ENCODE data around the gene VPS35L. TPM values are rescaled to one million over a fixed set of nuclear protein-coding genes. Genes with fewer than 3 reads are reported as not detected.
"Not testable (repeated sequence)": the region's sequence is repeated elsewhere in the genome, so short reads cannot be mapped to it uniquely, and the experiment has no call there.

VPS35L gene
- total RNA-seq, 1 donor from 2014 or later = 38.1 TPM

- H3K9ac ChIP-seq (ENCODE audit: low read depth in 1 of 3, low read length in 3 of 3) = no peak overlapping the region
- H3K27ac ChIP-seq (ENCODE audit: low read depth, low read length) = no peak overlapping the region
- no peaks in the 10 kb centered on the region for H3K9me3 ChIP-seq (ENCODE audit: control insufficient read depth in 3 of 3, low read length in 3 of 3)
- H3K4me3 ChIP-seq (ENCODE audit: low read length in 3 of 3) = no peak overlapping the region
- H3K27me3 ChIP-seq (ENCODE audit: control insufficient read depth in 3 of 3, insufficient read depth in 3 of 3, low read length in 3 of 3) = no peaks in the 10 kb centered on the region
- peaks cover 0 to 16% (median 3%) of the 10 kb centered on the region in 3 donors for H3K36me3 ChIP-seq (ENCODE audit: control insufficient read depth in 3 of 3, insufficient read depth in 3 of 3, low read length in 3 of 3)
- peaks cover 0 to 3% (median 2%) of the 10 kb centered on the region in 3 donors for H3K4me1 ChIP-seq (ENCODE audit: control insufficient read depth in 3 of 3, insufficient read depth in 3 of 3, low read length in 3 of 3)
Observed at GRCh38 chr16:19664166-19664565, 108.7 kb downstream of the VPS35L start.

DNA sequence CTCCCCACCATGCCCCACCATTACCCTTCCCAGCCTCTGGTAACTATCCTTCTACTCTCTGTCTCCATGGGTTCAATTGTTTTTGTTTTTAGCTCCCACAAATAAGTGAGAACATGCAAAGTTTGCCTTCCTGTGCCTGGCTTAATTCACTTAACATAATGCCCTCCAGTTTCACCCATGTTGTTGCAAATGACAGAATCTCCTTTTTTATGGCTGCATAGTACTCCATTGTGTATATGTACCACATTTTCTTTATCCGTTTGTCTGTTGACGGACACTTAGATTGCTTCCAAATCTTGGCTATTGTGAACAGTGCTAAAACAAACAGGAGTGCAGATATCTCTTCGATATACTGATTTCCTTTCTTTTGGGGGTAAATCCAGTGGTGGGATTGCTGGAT lies 109.8 kb downstream of the VPS35L start:
- not testable (repeated sequence) for H3K4me1 ChIP-seq (ENCODE audit: control insufficient read depth in 3 of 3, insufficient read depth in 3 of 3, low read length in 3 of 3); H3K9me3 ChIP-seq (ENCODE audit: control insufficient read depth in 3 of 3, low read length in 3 of 3); H3K27ac ChIP-seq (ENCODE audit: low read depth, low read length); H3K4me3 ChIP-seq (ENCODE audit: low read length in 3 of 3); H3K27me3 ChIP-seq (ENCODE audit: control insufficient read depth in 3 of 3, insufficient read depth in 3 of 3, low read length in 3 of 3); H3K9ac ChIP-seq (ENCODE audit: low read depth in 1 of 3, low read length in 3 of 3)
- peaks cover 6 to 17% (median 9%) of the 10 kb centered on the region in 3 donors for H3K36me3 ChIP-seq (ENCODE audit: control insufficient read depth in 3 of 3, insufficient read depth in 3 of 3, low read length in 3 of 3)

DNA sequence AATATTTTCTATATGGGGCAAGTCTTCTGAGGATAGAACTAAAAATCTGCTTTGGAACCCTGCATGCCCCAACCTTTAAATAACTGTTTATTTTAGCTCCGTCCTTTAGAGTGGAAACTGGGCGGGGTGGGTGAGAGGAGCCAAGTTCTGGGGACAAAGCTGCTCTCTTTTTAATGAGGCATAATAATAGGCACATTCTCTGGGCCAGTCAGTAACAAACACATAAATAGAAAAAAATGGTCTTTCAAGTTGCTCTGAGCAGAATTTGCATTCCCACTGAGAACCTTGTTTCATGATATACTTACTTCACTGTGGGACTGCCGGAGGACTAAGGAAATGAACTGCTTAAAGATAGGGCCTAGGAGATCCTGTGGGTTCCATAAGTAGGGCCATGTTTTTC lies 111.0 kb downstream of the VPS35L start:
- H3K27ac ChIP-seq (ENCODE audit: low read depth, low read length) = peak overlapping the region; percentile 56
- H3K36me3 ChIP-seq (ENCODE audit: control insufficient read depth in 3 of 3, insufficient read depth in 3 of 3, low read length in 3 of 3) = peaks cover 7 to 21% (median 18%) of the 10 kb centered on the region in 3 donors
- H3K9me3 ChIP-seq (ENCODE audit: control insufficient read depth in 3 of 3, low read length in 3 of 3) = no peaks in the 10 kb centered on the region
- peak overlapping the region in 2 of 3 donors; percentile 20 to 43 for H3K9ac ChIP-seq (ENCODE audit: low read depth in 1 of 3, low read length in 3 of 3)
- no peaks in the 10 kb centered on the region for H3K27me3 ChIP-seq (ENCODE audit: control insufficient read depth in 3 of 3, insufficient read depth in 3 of 3, low read length in 3 of 3)
- H3K4me1 ChIP-seq (ENCODE audit: control insufficient read depth in 3 of 3, insufficient read depth in 3 of 3, low read length in 3 of 3) = peaks cover 0 to 3% (median 2%) of the 10 kb centered on the region in 3 donors
- H3K4me3 ChIP-seq (ENCODE audit: low read length in 3 of 3) = no peak overlapping the region

DNA sequence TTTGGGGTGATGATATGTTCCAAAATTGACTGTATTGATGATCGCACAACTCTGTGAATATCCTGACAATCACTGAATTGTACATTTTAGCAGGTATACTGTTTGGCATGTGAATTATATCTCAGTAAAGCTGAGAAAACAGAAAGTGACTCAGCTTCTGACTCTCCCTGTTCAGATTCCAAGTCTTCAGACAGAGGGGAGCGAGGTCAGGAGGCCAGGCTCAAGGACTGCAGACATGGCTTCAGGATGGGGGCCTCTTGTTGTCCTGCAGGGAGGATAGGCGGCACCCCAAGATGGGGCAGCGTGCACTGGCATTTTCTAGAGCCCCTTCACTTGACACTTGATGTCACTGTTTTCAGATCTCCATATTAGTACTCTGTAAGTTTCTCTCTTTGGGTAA lies 116.9 kb downstream of the VPS35L start:
- Histone ChIP-seq H3K4me3 (ENCODE audit: low read length in 3 of 3) (no peak overlapping the region), H3K36me3 (ENCODE audit: control insufficient read depth in 3 of 3, insufficient read depth in 3 of 3, low read length in 3 of 3) (peaks cover 6 to 23% (median 19%) of the 10 kb centered on the region in 3 donors), H3K9me3 (ENCODE audit: control insufficient read depth in 3 of 3, low read length in 3 of 3) (no peaks in the 10 kb centered on the region), H3K4me1 (ENCODE audit: control insufficient read depth in 3 of 3, insufficient read depth in 3 of 3, low read length in 3 of 3) (peaks cover 2 to 3% (median 2%) of the 10 kb centered on the region in 3 donors), H3K27me3 (ENCODE audit: control insufficient read depth in 3 of 3, insufficient read depth in 3 of 3, low read length in 3 of 3) (no peaks in the 10 kb centered on the region), H3K27ac (ENCODE audit: low read depth, low read length) (no peak overlapping the region), H3K9ac (ENCODE audit: low read depth in 1 of 3, low read length in 3 of 3) (no peak overlapping the region)

- H3K9ac ChIP-seq (ENCODE audit: low read depth in 1 of 3, low read length in 3 of 3) = no peak overlapping the region
- H3K4me3 ChIP-seq (ENCODE audit: low read length in 3 of 3) = no peak overlapping the region
- H3K9me3 ChIP-seq (ENCODE audit: control insufficient read depth in 3 of 3, low read length in 3 of 3) = no peaks in the 10 kb centered on the region
- peaks cover 0 to 8% (median 5%) of the 10 kb centered on the region in 3 donors for H3K4me1 ChIP-seq (ENCODE audit: control insufficient read depth in 3 of 3, insufficient read depth in 3 of 3, low read length in 3 of 3)
- no peaks in the 10 kb centered on the region for H3K27me3 ChIP-seq (ENCODE audit: control insufficient read depth in 3 of 3, insufficient read depth in 3 of 3, low read length in 3 of 3)
- peaks cover 6 to 20% (median 10%) of the 10 kb centered on the region in 3 donors for H3K36me3 ChIP-seq (ENCODE audit: control insufficient read depth in 3 of 3, insufficient read depth in 3 of 3, low read length in 3 of 3)
- no peak overlapping the region for H3K27ac ChIP-seq (ENCODE audit: low read depth, low read length)
Observed at GRCh38 chr16:19674485-19674884, 119.0 kb downstream of the VPS35L start.

DNA sequence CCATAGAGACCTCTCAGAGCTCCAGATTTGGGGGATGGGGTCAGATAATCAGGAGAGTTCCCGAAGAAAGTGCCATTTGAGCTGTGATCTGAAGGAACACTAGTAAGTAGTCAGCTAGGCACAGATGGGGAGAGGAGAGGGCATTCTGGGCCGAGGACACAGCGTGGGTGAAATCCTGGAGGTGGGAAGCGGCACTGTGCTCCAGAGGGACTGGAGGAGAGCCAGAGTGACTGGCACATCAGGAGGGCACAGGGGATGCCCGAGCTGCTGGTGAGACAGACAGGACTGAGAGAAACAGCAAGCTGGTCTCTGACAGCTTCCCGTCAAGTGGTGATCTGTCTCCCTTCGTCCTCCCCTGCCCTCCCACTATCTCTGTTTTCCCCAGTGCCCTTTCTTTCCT lies 121.9 kb downstream of the VPS35L start:
- Histone ChIP-seq H3K9me3 (ENCODE audit: control insufficient read depth in 3 of 3, low read length in 3 of 3) (no peaks in the 10 kb centered on the region), H3K9ac (ENCODE audit: low read depth in 1 of 3, low read length in 3 of 3) (peak overlapping the region in 2 of 3 donors; percentile 14 to 40), H3K36me3 (ENCODE audit: control insufficient read depth in 3 of 3, insufficient read depth in 3 of 3, low read length in 3 of 3) (peaks cover 1 to 9% (median 3%) of the 10 kb centered on the region in 3 donors), H3K4me1 (ENCODE audit: control insufficient read depth in 3 of 3, insufficient read depth in 3 of 3, low read length in 3 of 3) (peaks cover 6 to 25% (median 12%) of the 10 kb centered on the region in 3 donors), H3K4me3 (ENCODE audit: low read length in 3 of 3) (no peak overlapping the region), H3K27me3 (ENCODE audit: control insufficient read depth in 3 of 3, insufficient read depth in 3 of 3, low read length in 3 of 3) (no peaks in the 10 kb centered on the region), H3K27ac (ENCODE audit: low read depth, low read length) (peak overlapping the region; percentile 40)

DNA sequence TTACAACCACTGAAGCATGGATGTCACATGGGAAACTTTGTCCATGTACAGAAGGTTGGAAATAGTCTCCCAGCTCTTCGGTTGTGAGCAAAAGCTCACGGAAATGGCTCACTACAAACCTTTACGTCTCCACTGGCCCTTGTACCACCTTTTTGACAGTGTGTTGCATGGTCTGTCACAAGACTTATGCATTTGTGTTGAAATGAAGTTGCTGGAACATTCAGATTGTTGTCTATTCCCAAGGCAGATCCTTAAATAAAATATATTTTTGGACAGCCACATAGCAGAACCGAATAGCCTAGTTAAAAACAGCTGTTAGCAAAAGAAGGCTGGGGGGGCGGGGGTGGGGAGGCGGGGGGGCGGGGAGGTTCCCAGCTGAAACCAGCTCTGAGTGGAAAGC lies 123.3 kb downstream of the VPS35L start:
- Histone ChIP-seq H3K4me3 (ENCODE audit: low read length in 3 of 3) (no peak overlapping the region), H3K9me3 (ENCODE audit: control insufficient read depth in 3 of 3, low read length in 3 of 3) (no peaks in the 10 kb centered on the region), H3K9ac (ENCODE audit: low read depth in 1 of 3, low read length in 3 of 3) (no peak overlapping the region), H3K4me1 (ENCODE audit: control insufficient read depth in 3 of 3, insufficient read depth in 3 of 3, low read length in 3 of 3) (peaks cover 6 to 25% (median 12%) of the 10 kb centered on the region in 3 donors), H3K27me3 (ENCODE audit: control insufficient read depth in 3 of 3, insufficient read depth in 3 of 3, low read length in 3 of 3) (no peaks in the 10 kb centered on the region), H3K36me3 (ENCODE audit: control insufficient read depth in 3 of 3, insufficient read depth in 3 of 3, low read length in 3 of 3) (peaks cover 12 to 16% (median 16%) of the 10 kb centered on the region in 3 donors), H3K27ac (ENCODE audit: low read depth, low read length) (no peak overlapping the region)

DNA sequence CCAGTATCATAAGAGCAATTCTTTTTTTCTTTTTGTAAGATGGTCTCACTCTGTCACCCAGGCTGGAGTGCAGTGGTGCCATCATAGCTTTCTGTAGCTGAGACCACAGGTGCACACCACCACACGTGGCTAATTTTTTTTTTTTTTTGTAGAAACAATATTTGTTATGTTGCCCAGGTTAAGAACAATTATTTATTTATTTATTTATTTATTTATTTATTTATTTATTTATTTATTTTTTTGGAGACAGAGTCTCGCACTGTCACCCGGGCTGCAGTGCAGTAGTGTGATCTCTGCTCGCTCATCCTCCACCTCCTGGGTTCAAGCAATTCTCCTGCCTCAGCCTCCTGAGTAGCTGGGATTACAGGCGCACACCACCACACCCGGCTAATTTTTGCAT lies 123.8 kb downstream of the VPS35L start:
- Histone ChIP-seq H3K4me1 (ENCODE audit: control insufficient read depth in 3 of 3, insufficient read depth in 3 of 3, low read length in 3 of 3) (peaks cover 6 to 25% (median 12%) of the 10 kb centered on the region in 3 donors), H3K36me3 (ENCODE audit: control insufficient read depth in 3 of 3, insufficient read depth in 3 of 3, low read length in 3 of 3) (peaks cover 17 to 21% (median 18%) of the 10 kb centered on the region in 3 donors)
- H3K9me3 ChIP-seq (ENCODE audit: control insufficient read depth in 3 of 3, low read length in 3 of 3); H3K27me3 ChIP-seq (ENCODE audit: control insufficient read depth in 3 of 3, insufficient read depth in 3 of 3, low read length in 3 of 3); H3K4me3 ChIP-seq (ENCODE audit: low read length in 3 of 3); H3K27ac ChIP-seq (ENCODE audit: low read depth, low read length); H3K9ac ChIP-seq (ENCODE audit: low read depth in 1 of 3, low read length in 3 of 3): not testable (repeated sequence)

- Histone ChIP-seq H3K9me3 (ENCODE audit: control insufficient read depth in 3 of 3, low read length in 3 of 3) (peaks cover 0 to 2% (median 0%) of the 10 kb centered on the region in 3 donors), H3K4me1 (ENCODE audit: control insufficient read depth in 3 of 3, insufficient read depth in 3 of 3, low read length in 3 of 3) (peaks cover 6 to 25% (median 12%) of the 10 kb centered on the region in 3 donors), H3K9ac (ENCODE audit: low read depth in 1 of 3, low read length in 3 of 3) (no peak overlapping the region), H3K4me3 (ENCODE audit: low read length in 3 of 3) (no peak overlapping the region), H3K27me3 (ENCODE audit: control insufficient read depth in 3 of 3, insufficient read depth in 3 of 3, low read length in 3 of 3) (no peaks in the 10 kb centered on the region), H3K36me3 (ENCODE audit: control insufficient read depth in 3 of 3, insufficient read depth in 3 of 3, low read length in 3 of 3) (peaks cover 24 to 32% (median 31%) of the 10 kb centered on the region in 3 donors), H3K27ac (ENCODE audit: low read depth, low read length) (no peak overlapping the region)
Observed at GRCh38 chr16:19680881-19681340, 125.4 kb downstream of the VPS35L start.

DNA sequence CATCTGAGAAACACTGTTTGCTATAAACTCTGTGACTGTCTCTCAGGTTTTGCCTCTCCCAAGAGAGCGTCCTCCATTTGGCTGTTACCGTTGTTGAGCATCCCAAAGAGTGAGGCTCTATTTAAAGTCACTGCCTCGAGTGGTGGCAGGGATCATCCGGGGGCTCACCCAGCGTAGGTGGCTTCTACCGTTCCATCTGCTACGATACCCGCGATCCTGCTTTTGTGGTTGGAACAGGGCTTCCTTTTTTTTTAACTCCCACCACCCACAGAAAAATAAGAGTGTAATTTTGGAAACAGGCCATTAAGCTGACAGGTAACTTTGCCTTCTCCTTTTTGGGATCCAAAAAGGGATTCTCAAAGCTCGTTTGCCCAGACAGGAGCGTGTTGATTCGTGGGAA lies 126.1 kb downstream of the VPS35L start:
- Histone ChIP-seq H3K9me3 (ENCODE audit: control insufficient read depth in 3 of 3, low read length in 3 of 3) (peaks cover 0 to 2% (median 0%) of the 10 kb centered on the region in 3 donors), H3K36me3 (ENCODE audit: control insufficient read depth in 3 of 3, insufficient read depth in 3 of 3, low read length in 3 of 3) (peaks cover 24 to 33% (median 31%) of the 10 kb centered on the region in 3 donors), H3K4me3 (ENCODE audit: low read length in 3 of 3) (no peak overlapping the region), H3K9ac (ENCODE audit: low read depth in 1 of 3, low read length in 3 of 3) (no peak overlapping the region), H3K27ac (ENCODE audit: low read depth, low read length) (no peak overlapping the region), H3K4me1 (ENCODE audit: control insufficient read depth in 3 of 3, insufficient read depth in 3 of 3, low read length in 3 of 3) (peaks cover 6 to 26% (median 12%) of the 10 kb centered on the region in 3 donors), H3K27me3 (ENCODE audit: control insufficient read depth in 3 of 3, insufficient read depth in 3 of 3, low read length in 3 of 3) (no peaks in the 10 kb centered on the region)
